Measurements from ENCODE around the gene AGR2. TPM values are rescaled to one million over a fixed set of nuclear protein-coding genes. Genes with fewer than 3 reads are reported as not detected.

AGR2 gene
- total and polyA plus RNA-seq, 2 experiments from 2014 or later, result 0.38 TPM; not detected in 1

DNA sequence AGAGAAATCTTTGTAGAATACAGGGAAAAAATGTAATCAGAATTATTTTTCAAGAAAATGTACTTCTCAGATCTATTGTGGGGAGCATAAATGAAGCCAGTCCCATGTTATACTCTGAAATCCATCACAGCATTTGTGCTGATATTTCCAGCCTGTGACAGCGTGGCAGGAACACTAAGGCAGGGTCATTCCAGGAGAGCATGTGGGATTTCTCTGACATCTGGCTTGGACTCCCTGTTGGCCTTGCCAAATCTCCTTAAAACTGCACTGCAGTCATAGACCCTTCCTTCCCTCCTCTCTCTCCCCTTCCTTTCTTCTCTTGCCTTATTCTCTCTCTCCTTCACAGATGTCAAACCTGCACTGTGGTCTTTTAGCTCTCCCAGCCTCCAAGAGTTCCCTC is 57.7 kb downstream of the AGR2 start:
- Histone ChIP-seq H3K27ac (no peak overlapping the region), H3K4me3 (no peak overlapping the region), H3K9me3 (ENCODE audit: low read depth) (no peaks in the 10 kb centered on the region), H3K27me3 (no peaks in the 10 kb centered on the region), H3K4me1 (ENCODE audit: low read depth) (peaks cover 6% of the 10 kb centered on the region), H3K36me3 (no peaks in the 10 kb centered on the region)
- TF ChIP-seq, protein P1, sequence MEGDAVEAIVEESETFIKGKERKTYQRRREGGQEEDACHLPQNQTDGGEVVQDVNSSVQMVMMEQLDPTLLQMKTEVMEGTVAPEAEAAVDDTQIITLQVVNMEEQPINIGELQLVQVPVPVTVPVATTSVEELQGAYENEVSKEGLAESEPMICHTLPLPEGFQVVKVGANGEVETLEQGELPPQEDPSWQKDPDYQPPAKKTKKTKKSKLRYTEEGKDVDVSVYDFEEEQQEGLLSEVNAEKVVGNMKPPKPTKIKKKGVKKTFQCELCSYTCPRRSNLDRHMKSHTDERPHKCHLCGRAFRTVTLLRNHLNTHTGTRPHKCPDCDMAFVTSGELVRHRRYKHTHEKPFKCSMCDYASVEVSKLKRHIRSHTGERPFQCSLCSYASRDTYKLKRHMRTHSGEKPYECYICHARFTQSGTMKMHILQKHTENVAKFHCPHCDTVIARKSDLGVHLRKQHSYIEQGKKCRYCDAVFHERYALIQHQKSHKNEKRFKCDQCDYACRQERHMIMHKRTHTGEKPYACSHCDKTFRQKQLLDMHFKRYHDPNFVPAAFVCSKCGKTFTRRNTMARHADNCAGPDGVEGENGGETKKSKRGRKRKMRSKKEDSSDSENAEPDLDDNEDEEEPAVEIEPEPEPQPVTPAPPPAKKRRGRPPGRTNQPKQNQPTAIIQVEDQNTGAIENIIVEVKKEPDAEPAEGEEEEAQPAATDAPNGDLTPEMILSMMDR (IDR thresholded peaks at IDR 0.05; ENCODE audit: low read depth, low read length), result no peak
- peak in 1 of 2 donors; percentile 58 for DNase-seq (ENCODE audit: low read depth in 1 of 2, low spot score in 1 of 2)

DNA sequence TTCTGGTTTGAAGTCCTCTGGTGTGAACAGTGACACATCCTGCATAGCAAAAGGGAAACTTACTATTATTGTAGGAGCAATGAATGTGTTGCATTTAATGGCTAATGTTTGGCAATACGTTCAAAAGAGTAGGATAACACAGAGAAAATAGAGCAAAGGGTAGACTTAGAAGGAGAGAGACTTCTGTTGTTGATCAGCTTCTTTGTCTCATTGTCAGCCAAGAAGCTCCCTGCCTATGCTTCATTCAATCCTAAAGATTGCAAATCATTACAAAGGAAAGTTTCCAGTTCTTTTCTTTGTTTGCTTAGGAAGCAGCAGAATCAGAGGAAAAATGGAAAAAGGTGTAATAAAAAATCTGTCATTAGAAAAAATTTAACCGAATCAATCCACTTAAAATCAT is 59.2 kb downstream of the AGR2 start:
- TF ChIP-seq, protein P1 (IDR thresholded peaks at IDR 0.05; ENCODE audit: low read depth, low read length), result no peak
- no peak overlapping the region for H3K4me3 ChIP-seq
- H3K27me3 ChIP-seq, result no peaks in the 10 kb centered on the region
- H3K27ac ChIP-seq, result no peak overlapping the region
- H3K4me1 ChIP-seq (ENCODE audit: low read depth), result peaks cover 14% of the 10 kb centered on the region
- H3K36me3 ChIP-seq, result no peaks in the 10 kb centered on the region
- no peaks in the 10 kb centered on the region for H3K9me3 ChIP-seq (ENCODE audit: low read depth)
- peak in 1 of 2 donors; percentile 28 for DNase-seq (ENCODE audit: low read depth in 1 of 2, low spot score in 1 of 2)

DNA sequence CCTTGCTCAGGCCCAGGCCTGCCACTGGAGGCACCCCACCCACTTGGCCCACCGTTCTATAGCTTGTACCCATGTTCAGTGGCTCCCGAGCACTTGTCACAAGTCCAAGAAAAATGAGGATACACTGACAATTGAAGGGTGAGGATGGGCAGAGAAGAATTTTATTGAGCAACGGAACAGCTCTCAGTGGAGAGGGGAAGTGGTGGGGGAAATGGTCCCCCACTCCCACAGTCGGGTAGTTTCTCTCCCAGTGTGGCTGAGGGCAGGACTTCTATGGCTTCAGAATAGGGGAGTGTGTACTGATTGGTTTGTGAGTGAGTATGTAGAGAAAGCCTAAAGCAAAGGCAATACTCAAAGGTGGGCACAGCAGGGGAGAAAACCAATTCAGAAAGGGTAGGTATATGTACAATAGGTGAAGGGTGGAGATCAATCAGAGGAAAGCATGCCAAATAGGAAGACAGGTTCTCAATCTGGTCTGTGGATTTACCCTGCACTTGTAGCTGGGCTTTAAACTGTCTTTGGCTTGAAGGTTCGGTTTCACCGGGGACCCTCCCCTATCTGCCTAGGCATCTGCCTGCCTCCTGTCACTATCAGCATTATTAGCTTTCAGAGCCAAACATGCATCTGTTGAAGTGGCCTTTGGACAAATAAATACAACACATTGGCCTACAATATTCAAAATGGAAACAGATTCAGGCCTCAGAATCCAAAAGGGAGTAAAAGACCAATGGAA is 60.1 kb downstream of the AGR2 start:
- Histone ChIP-seq H3K4me1 (ENCODE audit: low read depth) (peaks cover 24% of the 10 kb centered on the region), H3K4me3 (no peak overlapping the region), H3K27ac (no peak overlapping the region), H3K9me3 (ENCODE audit: low read depth) (no peaks in the 10 kb centered on the region), H3K36me3 (no peaks in the 10 kb centered on the region), H3K27me3 (no peaks in the 10 kb centered on the region)
- TF ChIP-seq, protein P1 (IDR thresholded peaks at IDR 0.05; ENCODE audit: low read depth, low read length), result no peak
- no peak for DNase-seq (ENCODE audit: low read depth in 1 of 2, low spot score in 1 of 2)

DNA sequence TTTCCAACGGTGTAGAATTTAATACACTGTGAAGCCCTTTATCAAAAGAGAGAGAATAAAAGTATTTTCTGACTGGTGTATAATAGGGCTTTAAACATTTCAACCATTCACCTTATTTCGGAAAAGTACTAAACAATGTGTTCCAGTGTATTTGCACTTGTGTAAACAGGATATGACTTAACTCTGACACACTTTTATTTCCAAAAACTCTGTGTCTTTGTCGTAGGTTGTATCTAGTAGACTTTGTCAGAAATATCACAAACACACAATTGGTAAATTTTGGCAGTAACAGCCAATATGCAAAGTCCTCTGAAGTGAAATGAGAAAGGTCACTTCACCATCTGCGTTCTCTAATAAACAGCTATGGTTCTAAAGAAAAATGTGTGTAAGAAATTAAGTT is 61.6 kb downstream of the AGR2 start:
- no peak overlapping the region for H3K4me3 ChIP-seq
- TF ChIP-seq, protein P1 (IDR thresholded peaks at IDR 0.05; ENCODE audit: low read depth, low read length), result no peak
- H3K36me3 ChIP-seq, result no peaks in the 10 kb centered on the region
- H3K9me3 ChIP-seq (ENCODE audit: low read depth), result no peaks in the 10 kb centered on the region
- no peak overlapping the region for H3K27ac ChIP-seq
- no peaks in the 10 kb centered on the region for H3K27me3 ChIP-seq
- peak in 1 of 2 donors; percentile 54 for DNase-seq (ENCODE audit: low read depth in 1 of 2, low spot score in 1 of 2)
- peaks cover 26% of the 10 kb centered on the region for H3K4me1 ChIP-seq (ENCODE audit: low read depth)

DNA sequence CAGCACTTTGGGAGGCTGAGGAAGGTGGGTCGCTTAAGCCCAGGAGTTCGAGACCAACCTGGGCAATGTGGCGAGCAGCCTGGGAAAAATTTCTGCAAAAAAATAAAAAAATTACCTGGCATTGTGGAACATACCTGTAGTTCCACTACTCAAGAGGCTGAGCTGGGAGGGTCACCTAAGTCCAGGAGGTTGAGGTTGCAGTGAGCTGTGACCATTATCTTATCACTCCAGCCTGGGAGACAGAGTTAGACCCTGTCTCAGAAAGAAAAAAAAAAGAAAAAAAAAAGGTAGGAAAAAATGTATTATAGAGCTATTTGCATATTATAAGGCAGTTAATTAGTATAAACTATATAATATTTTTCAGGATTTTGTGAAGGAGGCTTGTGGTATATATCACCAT is 62.3 kb downstream of the AGR2 start:
- TF ChIP-seq, protein P1 (IDR thresholded peaks at IDR 0.05; ENCODE audit: low read depth, low read length), result no peak

More for the DNA sequence above, 62.3 kb downstream of the AGR2 start:
- no peak for DNase-seq (ENCODE audit: low read depth in 1 of 2, low spot score in 1 of 2)
- no peaks in the 10 kb centered on the region for H3K36me3 ChIP-seq
- H3K9me3 ChIP-seq (ENCODE audit: low read depth), result no peaks in the 10 kb centered on the region
- H3K27me3 ChIP-seq, result no peaks in the 10 kb centered on the region
- peaks cover 26% of the 10 kb centered on the region for H3K4me1 ChIP-seq (ENCODE audit: low read depth)
- no peak overlapping the region for H3K27ac ChIP-seq
- H3K4me3 ChIP-seq, result no peak overlapping the region

Other genes with a start within 250 kb of the AGR2 start
- 36.7 and 54.1 TPM in 2 replicates for gene ANKMY2, start 159.2 kb downstream of the AGR2 start, total RNA-seq
- 44.6 and 81.5 TPM in 2 replicates for gene ANKMY2, start 159.2 kb downstream of the AGR2 start, polyA plus RNA-seq
- gene BZW2, start 158.8 kb downstream of the AGR2 start, total RNA-seq, result 281 and 358 TPM in 2 replicates
- gene BZW2, start 158.8 kb downstream of the AGR2 start, polyA plus RNA-seq, result 236 and 421 TPM in 2 replicates
- 34.2 and 63.6 TPM in 2 replicates for gene TSPAN13, start 51.2 kb downstream of the AGR2 start, total RNA-seq
- 103 and 152 TPM in 2 replicates for gene TSPAN13, start 51.2 kb downstream of the AGR2 start, polyA plus RNA-seq
- not detected in 2 replicates for gene AGR3, start 77.0 kb upstream of the AGR2 start, total RNA-seq
- not detected in 2 replicates for gene AGR3, start 77.0 kb upstream of the AGR2 start, polyA plus RNA-seq